ENCODE results near the gene TMEM217.
"Not testable (repeated sequence)": the region's sequence is repeated elsewhere in the genome, so short reads cannot be mapped to it uniquely, and the experiment has no call there.

TMEM217 gene

GRCh38 chr6:37205175-37205996, 52.6 kb downstream of the TMEM217 start:
- no peaks in the 10 kb centered on the region for H3K36me3 ChIP-seq (ENCODE audit: control insufficient read depth, insufficient read depth, low read length)
- no peaks in the 10 kb centered on the region for H3K27me3 ChIP-seq (replicated peaks; ENCODE audit: control insufficient read depth, insufficient read depth, low read length, poor library complexity, severe bottlenecking)
- no peaks in the 10 kb centered on the region for H3K9me3 ChIP-seq (ENCODE audit: control insufficient read depth, low read length)
- no peak for DNase-seq
- no peak overlapping the region for H3K27ac ChIP-seq (ENCODE audit: insufficient read depth, low read length, poor library complexity, severe bottlenecking)
- no peak overlapping the region for H3K4me3 ChIP-seq (ENCODE audit: insufficient read depth, low read depth, low read length, poor library complexity, severe bottlenecking)
- peaks cover 35% of the 10 kb centered on the region for H3K4me1 ChIP-seq (ENCODE audit: control insufficient read depth, insufficient read depth, low read length, poor library complexity, severe bottlenecking)

GRCh38 chr6:37204014-37204751, 53.8 kb downstream of the TMEM217 start:
- H3K27ac ChIP-seq (ENCODE audit: insufficient read depth, low read length, poor library complexity, severe bottlenecking) = no peak overlapping the region
- H3K4me3 ChIP-seq (ENCODE audit: insufficient read depth, low read depth, low read length, poor library complexity, severe bottlenecking) = no peak overlapping the region
- H3K4me1 ChIP-seq (ENCODE audit: control insufficient read depth, insufficient read depth, low read length, poor library complexity, severe bottlenecking) = peaks cover 24% of the 10 kb centered on the region
- DNase-seq = no peak
- H3K9me3 ChIP-seq (ENCODE audit: control insufficient read depth, low read length) = no peaks in the 10 kb centered on the region
- no peaks in the 10 kb centered on the region for H3K36me3 ChIP-seq (ENCODE audit: control insufficient read depth, insufficient read depth, low read length)
- H3K27me3 ChIP-seq (replicated peaks; ENCODE audit: control insufficient read depth, insufficient read depth, low read length, poor library complexity, severe bottlenecking) = no peaks in the 10 kb centered on the region

GRCh38 chr6:37202788-37203491, 55.0 kb downstream of the TMEM217 start:
- Histone ChIP-seq H3K9me3 (ENCODE audit: control insufficient read depth, low read length) (no peaks in the 10 kb centered on the region), H3K4me1 (ENCODE audit: control insufficient read depth, insufficient read depth, low read length, poor library complexity, severe bottlenecking) (peaks cover 20% of the 10 kb centered on the region), H3K4me3 (ENCODE audit: insufficient read depth, low read depth, low read length, poor library complexity, severe bottlenecking) (no peak overlapping the region), H3K27ac (ENCODE audit: insufficient read depth, low read length, poor library complexity, severe bottlenecking) (no peak overlapping the region), H3K27me3 (replicated peaks; ENCODE audit: control insufficient read depth, insufficient read depth, low read length, poor library complexity, severe bottlenecking) (no peaks in the 10 kb centered on the region), H3K36me3 (ENCODE audit: control insufficient read depth, insufficient read depth, low read length) (no peaks in the 10 kb centered on the region)
- no peak for DNase-seq

GRCh38 chr6:37201726-37202125, 56.2 kb downstream of the TMEM217 start:
- Histone ChIP-seq H3K27ac (ENCODE audit: insufficient read depth, low read length, poor library complexity, severe bottlenecking) (no peak overlapping the region), H3K4me3 (ENCODE audit: insufficient read depth, low read depth, low read length, poor library complexity, severe bottlenecking) (no peak overlapping the region), H3K36me3 (ENCODE audit: control insufficient read depth, insufficient read depth, low read length) (no peaks in the 10 kb centered on the region), H3K9me3 (ENCODE audit: control insufficient read depth, low read length) (no peaks in the 10 kb centered on the region), H3K4me1 (ENCODE audit: control insufficient read depth, insufficient read depth, low read length, poor library complexity, severe bottlenecking) (peaks cover 18% of the 10 kb centered on the region), H3K27me3 (replicated peaks; ENCODE audit: control insufficient read depth, insufficient read depth, low read length, poor library complexity, severe bottlenecking) (no peaks in the 10 kb centered on the region)
- no peak for DNase-seq

- Histone ChIP-seq H3K9me3 (ENCODE audit: control insufficient read depth, low read length) (no peaks in the 10 kb centered on the region), H3K27ac (ENCODE audit: insufficient read depth, low read length, poor library complexity, severe bottlenecking) (no peak overlapping the region), H3K27me3 (replicated peaks; ENCODE audit: control insufficient read depth, insufficient read depth, low read length, poor library complexity, severe bottlenecking) (no peaks in the 10 kb centered on the region), H3K4me3 (ENCODE audit: insufficient read depth, low read depth, low read length, poor library complexity, severe bottlenecking) (no peak overlapping the region), H3K4me1 (ENCODE audit: control insufficient read depth, insufficient read depth, low read length, poor library complexity, severe bottlenecking) (peaks cover 18% of the 10 kb centered on the region), H3K36me3 (ENCODE audit: control insufficient read depth, insufficient read depth, low read length) (no peaks in the 10 kb centered on the region)
- no peak for DNase-seq
Observed at GRCh38 chr6:37200085-37200484, 57.9 kb downstream of the TMEM217 start.

- not testable (repeated sequence) for H3K27ac ChIP-seq (ENCODE audit: insufficient read depth, low read length, poor library complexity, severe bottlenecking); H3K4me3 ChIP-seq (ENCODE audit: insufficient read depth, low read depth, low read length, poor library complexity, severe bottlenecking); DNase-seq; H3K36me3 ChIP-seq (ENCODE audit: control insufficient read depth, insufficient read depth, low read length); H3K27me3 ChIP-seq (replicated peaks; ENCODE audit: control insufficient read depth, insufficient read depth, low read length, poor library complexity, severe bottlenecking); H3K9me3 ChIP-seq (ENCODE audit: control insufficient read depth, low read length); H3K4me1 ChIP-seq (ENCODE audit: control insufficient read depth, insufficient read depth, low read length, poor library complexity, severe bottlenecking)
Observed at GRCh38 chr6:37196451-37196850, 61.5 kb downstream of the TMEM217 start.

- H3K4me1 ChIP-seq (ENCODE audit: control insufficient read depth, insufficient read depth, low read length, poor library complexity, severe bottlenecking); H3K27me3 ChIP-seq (replicated peaks; ENCODE audit: control insufficient read depth, insufficient read depth, low read length, poor library complexity, severe bottlenecking); H3K27ac ChIP-seq (ENCODE audit: insufficient read depth, low read length, poor library complexity, severe bottlenecking); DNase-seq; H3K36me3 ChIP-seq (ENCODE audit: control insufficient read depth, insufficient read depth, low read length); H3K4me3 ChIP-seq (ENCODE audit: insufficient read depth, low read depth, low read length, poor library complexity, severe bottlenecking); H3K9me3 ChIP-seq (ENCODE audit: control insufficient read depth, low read length): not testable (repeated sequence)
Observed at GRCh38 chr6:37194886-37195285, 63.1 kb downstream of the TMEM217 start.

GRCh38 chr6:37192666-37193065, 65.3 kb downstream of the TMEM217 start:
- peaks cover 8% of the 10 kb centered on the region for H3K4me1 ChIP-seq (ENCODE audit: control insufficient read depth, insufficient read depth, low read length, poor library complexity, severe bottlenecking)
- H3K27me3 ChIP-seq (replicated peaks; ENCODE audit: control insufficient read depth, insufficient read depth, low read length, poor library complexity, severe bottlenecking) = no peaks in the 10 kb centered on the region
- no peaks in the 10 kb centered on the region for H3K9me3 ChIP-seq (ENCODE audit: control insufficient read depth, low read length)
- no peak overlapping the region for H3K4me3 ChIP-seq (ENCODE audit: insufficient read depth, low read depth, low read length, poor library complexity, severe bottlenecking)
- H3K27ac ChIP-seq (ENCODE audit: insufficient read depth, low read length, poor library complexity, severe bottlenecking) = no peak overlapping the region
- no peaks in the 10 kb centered on the region for H3K36me3 ChIP-seq (ENCODE audit: control insufficient read depth, insufficient read depth, low read length)
- no peak for DNase-seq

- DNase-seq = no peak
- no peak overlapping the region for H3K27ac ChIP-seq (ENCODE audit: insufficient read depth, low read length, poor library complexity, severe bottlenecking)
- no peaks in the 10 kb centered on the region for H3K9me3 ChIP-seq (ENCODE audit: control insufficient read depth, low read length)
- peaks cover 17% of the 10 kb centered on the region for H3K4me1 ChIP-seq (ENCODE audit: control insufficient read depth, insufficient read depth, low read length, poor library complexity, severe bottlenecking)
- no peaks in the 10 kb centered on the region for H3K36me3 ChIP-seq (ENCODE audit: control insufficient read depth, insufficient read depth, low read length)
- H3K4me3 ChIP-seq (ENCODE audit: insufficient read depth, low read depth, low read length, poor library complexity, severe bottlenecking) = no peak overlapping the region
- H3K27me3 ChIP-seq (replicated peaks; ENCODE audit: control insufficient read depth, insufficient read depth, low read length, poor library complexity, severe bottlenecking) = no peaks in the 10 kb centered on the region
Observed at GRCh38 chr6:37190159-37190535, 67.8 kb downstream of the TMEM217 start.

Data from effector memory CD4-positive, alpha-beta T cell (primary cell).